SK-N-MC (cell line): ENCODE results near the gene TRMT112.

Source experiments
- EZH2 ChIP-seq: fragments of 200-600 bp; sonication (generic); IDR thresholded peaks from one replicate; pipeline ENCODE4 v1.6.1; 2017; ENCODE audit warnings: antibody characterized with exemption
- FOXP2 ChIP-seq: optimal IDR thresholded peaks from 2 replicates; pipeline ENCODE3; 2011; ENCODE audit warnings: mild to moderate bottlenecking, moderate library complexity; ENCODE audit not compliant: insufficient read depth; ENCODE audit errors: extremely low read length, control extremely low read depth
- POLR2AphosphoS5 ChIP-seq: IDR thresholded peaks from 2 replicates; pipeline ENCODE4 v1.6.1; 2012; ENCODE audit warnings: mild to moderate bottlenecking, low read depth, low read length, borderline replicate concordance

- TF ChIP-seq POLR2AphosphoS5 (no peak), FOXP2 (no peak), EZH2 (no peak)
These were observed 10.8 kb downstream of the TRMT112 start for GRCh38 chr11:64306563-64306875.
